MM.1S (cell line): ENCODE results near the gene AKAP13.
A peak's percentile ranks its signal among the peaks of the same experiment; 100 is the strongest.

Experiments used
- DNase-seq: peaks from one replicate; pipeline ENCODE4 v3.0.0-alpha.2; 2015
- H2AFZ ChIP-seq: fragments of 300-600 bp; sonication (generic); 2 replicates; pipeline ENCODE4 v1.6.0; 2016; ENCODE audit warnings: antibody characterized with exemption, low read length
- H3F3A ChIP-seq: fragments of 300-600 bp; sonication (generic); 2 replicates; pipeline ENCODE4 v1.6.1; 2016; ENCODE audit warnings: mild to moderate bottlenecking, antibody characterized with exemption, low read length, moderate library complexity, mixed read lengths; ENCODE audit not compliant: insufficient read depth
- H3K27ac ChIP-seq: fragments of 300-600 bp; sonication (generic); 2 replicates; pipeline ENCODE4 v1.5.1; 2016; ENCODE audit warnings: mild to moderate bottlenecking, low read length
- H3K27me3 ChIP-seq: fragments of 300-600 bp; sonication (generic); replicated peaks from 2 replicates; pipeline ENCODE4 v1.6.0; 2016; ENCODE audit warnings: low read length; ENCODE audit not compliant: insufficient read depth
- H3K36me3 ChIP-seq: fragments of 300-600 bp; sonication (generic); replicated peaks from 2 replicates; pipeline ENCODE4 v1.6.1; 2016; ENCODE audit warnings: mild to moderate bottlenecking, low read length, mixed read lengths; ENCODE audit not compliant: insufficient read depth
- H3K4me1 ChIP-seq: fragments of 300-600 bp; sonication (generic); 2 replicates; pipeline ENCODE4 v1.6.1; 2016; ENCODE audit warnings: low read length, mixed read lengths
- H3K4me2 ChIP-seq: fragments of 300-600 bp; sonication (generic); 2 replicates; pipeline ENCODE4 v1.6.0; 2016; ENCODE audit warnings: low read depth, low read length
- H3K4me3 ChIP-seq: fragments of 300-600 bp; sonication (generic); 2 replicates; pipeline ENCODE4 v1.5.1; 2016; ENCODE audit warnings: low read length, mixed read lengths
- H3K79me2 ChIP-seq: fragments of 300-600 bp; sonication (generic); 2 replicates; pipeline ENCODE4 v1.6.1; 2016; ENCODE audit warnings: mixed run types, low read length, mixed read lengths
- H3K9ac ChIP-seq: fragments of 300-600 bp; sonication (generic); 2 replicates; pipeline ENCODE4 v1.6.1; 2016; ENCODE audit warnings: low read length, mixed read lengths
- H3K9me2 ChIP-seq: fragments of 300-600 bp; sonication (generic); replicated peaks from 2 replicates; pipeline ENCODE4 v1.6.1; 2016; ENCODE audit warnings: mild to moderate bottlenecking, low read length, mixed read lengths; ENCODE audit not compliant: insufficient read depth
- H3K9me3 ChIP-seq: fragments of 300-600 bp; sonication (generic); replicated peaks from 2 replicates; pipeline ENCODE4 v1.6.1; 2016; ENCODE audit warnings: mild to moderate bottlenecking, low read length, mixed read lengths; ENCODE audit not compliant: insufficient read depth
- H4K20me1 ChIP-seq: fragments of 300-600 bp; sonication (generic); 2 replicates; pipeline ENCODE4 v1.6.1; 2016; ENCODE audit warnings: mild to moderate bottlenecking, low read length, moderate library complexity, mixed read lengths; ENCODE audit not compliant: insufficient read depth
- CTCF ChIP-seq: fragments of 300-600 bp; sonication (generic); IDR thresholded peaks from 2 replicates; pipeline ENCODE4 v1.5.1; 2016; ENCODE audit warnings: antibody characterized with exemption, low read length, mixed read lengths
- EZH2 ChIP-seq: fragments of 300-600 bp; sonication (generic); optimal IDR thresholded peaks from 2 replicates; pipeline ENCODE3; 2017; ENCODE audit warnings: low read depth, mild to moderate bottlenecking, antibody characterized with exemption, low read length, mixed read lengths
- EZH2phosphoT487 ChIP-seq: fragments of 300-600 bp; sonication (generic); IDR thresholded peaks from 2 replicates; pipeline ENCODE4 v1.6.1; 2018; ENCODE audit warnings: antibody characterized with exemption, low read length

The AKAP13 gene

GRCh38 chr15:85625166-85625830, 244.9 kb downstream of the AKAP13 start:
- no peaks in the 10 kb centered on the region for H3K36me3 ChIP-seq
- TF ChIP-seq EZH2 = no peak
- H3K4me3 ChIP-seq = no peak overlapping the region
- no peaks in the 10 kb centered on the region for H3K9me3 ChIP-seq
- no peak for DNase-seq
- no peaks in the 10 kb centered on the region for H3K79me2 ChIP-seq
- H4K20me1 ChIP-seq = no peaks in the 10 kb centered on the region
- peak overlapping the region; percentile 42; the same call in 1 of the 2 replicates for H3K4me2 ChIP-seq
- no peaks in the 10 kb centered on the region for H3F3A ChIP-seq
- H3K27ac ChIP-seq = peak overlapping the region; percentile 49; the same call in 1 of the 2 replicates
- peaks cover 15% of the 10 kb centered on the region for H3K4me1 ChIP-seq
- no peak overlapping the region for H3K9ac ChIP-seq
- H3K9me2 ChIP-seq = no peaks in the 10 kb centered on the region
- H2AFZ ChIP-seq = no peak overlapping the region
- H3K27me3 ChIP-seq = no peaks in the 10 kb centered on the region

- peak; percentile 78 for DNase-seq
- H3K27ac ChIP-seq = peak overlapping the region; percentile 49; the same call in 1 of the 2 replicates
- H3K4me3 ChIP-seq = no peak overlapping the region
- no peaks in the 10 kb centered on the region for H3K79me2 ChIP-seq
- TF ChIP-seq EZH2phosphoT487 = no peak
- TF ChIP-seq EZH2 = no peak
- TF ChIP-seq CTCF = no peak
- no peaks in the 10 kb centered on the region for H3K36me3 ChIP-seq
- no peaks in the 10 kb centered on the region for H3F3A ChIP-seq
- no peaks in the 10 kb centered on the region for H4K20me1 ChIP-seq
- no peak overlapping the region for H2AFZ ChIP-seq
- peaks cover 15% of the 10 kb centered on the region for H3K4me1 ChIP-seq
- H3K4me2 ChIP-seq = peak overlapping the region; percentile 42; the same call in 1 of the 2 replicates
- no peaks in the 10 kb centered on the region for H3K9me3 ChIP-seq
- no peak overlapping the region for H3K9ac ChIP-seq
- H3K27me3 ChIP-seq = no peaks in the 10 kb centered on the region
- no peaks in the 10 kb centered on the region for H3K9me2 ChIP-seq
Observed at GRCh38 chr15:85625856-85626255, 245.5 kb downstream of the AKAP13 start.

DNA sequence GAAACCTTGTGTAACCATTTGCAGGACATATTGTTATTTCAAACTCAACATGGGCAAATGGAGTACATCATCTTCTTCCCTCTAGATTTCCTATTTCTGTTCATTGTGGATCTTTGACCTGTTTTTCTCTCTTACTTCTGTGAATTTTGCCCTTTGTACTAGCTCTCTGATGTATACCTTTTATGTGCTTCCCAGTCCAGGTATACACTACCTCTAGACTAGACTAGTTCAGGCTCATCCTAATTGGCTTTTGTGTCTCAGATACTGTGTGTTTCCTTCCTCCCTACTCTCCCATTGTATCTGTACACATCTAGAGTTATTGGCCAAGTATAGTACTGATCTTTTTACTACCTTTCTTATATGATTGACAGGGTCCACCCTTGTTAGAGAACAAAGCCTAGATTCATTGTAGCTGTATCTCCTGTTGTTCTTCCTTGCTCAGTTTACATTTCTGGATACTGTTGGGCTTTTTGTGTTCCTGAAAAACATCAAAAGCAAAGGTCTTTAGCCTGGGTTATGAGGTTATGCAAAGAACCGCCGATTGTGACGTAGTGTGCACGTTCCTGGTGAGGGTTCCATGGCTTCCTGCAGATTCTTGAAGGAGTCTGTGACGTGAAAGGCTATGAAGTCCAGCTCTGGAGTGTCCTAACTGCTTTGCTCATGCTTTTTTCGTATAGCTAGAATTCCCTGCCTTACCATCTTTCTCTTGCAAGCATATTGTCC, 247.0 kb downstream of the AKAP13 start:
- no peak overlapping the region for H3K4me2 ChIP-seq
- no peak overlapping the region for H2AFZ ChIP-seq
- H3K79me2 ChIP-seq = no peaks in the 10 kb centered on the region
- no peaks in the 10 kb centered on the region for H3K9me3 ChIP-seq
- no peaks in the 10 kb centered on the region for H4K20me1 ChIP-seq
- H3K36me3 ChIP-seq = no peaks in the 10 kb centered on the region
- no peaks in the 10 kb centered on the region for H3K27me3 ChIP-seq
- peaks cover 15% of the 10 kb centered on the region for H3K4me1 ChIP-seq
- no peaks in the 10 kb centered on the region for H3K9me2 ChIP-seq
- no peak for DNase-seq
- H3K27ac ChIP-seq = no peak overlapping the region
- H3K9ac ChIP-seq = no peak overlapping the region
- no peak for TF ChIP-seq CTCF
- TF ChIP-seq EZH2phosphoT487 = no peak
- no peaks in the 10 kb centered on the region for H3F3A ChIP-seq
- no peak overlapping the region for H3K4me3 ChIP-seq

DNA sequence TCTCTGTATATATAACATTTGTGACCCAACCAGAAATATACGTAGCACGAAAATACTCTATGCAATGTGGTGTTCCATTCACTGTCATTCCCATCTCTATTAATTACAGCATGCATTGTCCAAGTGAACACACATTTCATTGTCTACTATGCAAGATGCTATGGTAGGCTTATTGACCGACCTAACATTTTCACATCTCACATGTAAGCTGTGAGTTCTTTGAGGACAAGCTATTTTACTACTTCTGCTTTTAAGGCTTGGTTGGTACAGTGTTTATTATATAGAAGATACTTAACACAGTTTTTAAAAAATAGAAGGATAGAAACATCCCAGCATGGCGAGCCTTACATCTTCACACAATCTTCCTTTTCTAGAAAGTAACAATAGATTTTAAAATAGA, 249.9 kb downstream of the AKAP13 start:
- no peak for TF ChIP-seq CTCF
- TF ChIP-seq EZH2phosphoT487 = no peak
- no peak for TF ChIP-seq EZH2
- Histone ChIP-seq H3K27me3 (no peaks in the 10 kb centered on the region), H3K4me3 (no peak overlapping the region), H3K9ac (no peak overlapping the region), H3K36me3 (no peaks in the 10 kb centered on the region), H3K4me1 (peaks cover 18% of the 10 kb centered on the region), H3K9me3 (no peaks in the 10 kb centered on the region), H3K4me2 (no peak overlapping the region), H3K27ac (no peak overlapping the region), H3K79me2 (no peaks in the 10 kb centered on the region), H3K9me2 (no peaks in the 10 kb centered on the region), H4K20me1 (no peaks in the 10 kb centered on the region), H3F3A (no peaks in the 10 kb centered on the region), H2AFZ (no peak overlapping the region)
- DNase-seq = no peak
